ENCODE results near the gene ERN2.

DNA sequence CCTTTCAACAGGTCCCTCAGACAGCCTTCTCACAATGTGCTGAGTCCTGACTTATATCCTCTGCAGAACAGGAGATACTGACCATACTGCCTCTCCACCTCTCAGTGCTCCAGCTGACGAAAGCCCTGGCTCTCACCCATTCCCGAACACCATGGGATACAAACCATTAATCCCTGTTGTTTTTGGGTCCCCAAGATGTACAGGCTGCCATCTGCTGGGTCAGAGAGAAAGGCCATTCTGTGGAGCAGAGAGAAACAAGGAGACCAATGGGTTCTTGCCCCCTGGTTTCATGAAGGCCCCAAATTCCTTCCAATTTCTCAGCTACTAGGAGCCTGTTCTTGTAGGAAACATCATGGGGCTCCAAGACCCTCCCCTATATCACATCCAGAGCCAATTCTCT, 3.0 kb downstream of the ERN2 start:
- TF ChIP-seq, protein P1, sequence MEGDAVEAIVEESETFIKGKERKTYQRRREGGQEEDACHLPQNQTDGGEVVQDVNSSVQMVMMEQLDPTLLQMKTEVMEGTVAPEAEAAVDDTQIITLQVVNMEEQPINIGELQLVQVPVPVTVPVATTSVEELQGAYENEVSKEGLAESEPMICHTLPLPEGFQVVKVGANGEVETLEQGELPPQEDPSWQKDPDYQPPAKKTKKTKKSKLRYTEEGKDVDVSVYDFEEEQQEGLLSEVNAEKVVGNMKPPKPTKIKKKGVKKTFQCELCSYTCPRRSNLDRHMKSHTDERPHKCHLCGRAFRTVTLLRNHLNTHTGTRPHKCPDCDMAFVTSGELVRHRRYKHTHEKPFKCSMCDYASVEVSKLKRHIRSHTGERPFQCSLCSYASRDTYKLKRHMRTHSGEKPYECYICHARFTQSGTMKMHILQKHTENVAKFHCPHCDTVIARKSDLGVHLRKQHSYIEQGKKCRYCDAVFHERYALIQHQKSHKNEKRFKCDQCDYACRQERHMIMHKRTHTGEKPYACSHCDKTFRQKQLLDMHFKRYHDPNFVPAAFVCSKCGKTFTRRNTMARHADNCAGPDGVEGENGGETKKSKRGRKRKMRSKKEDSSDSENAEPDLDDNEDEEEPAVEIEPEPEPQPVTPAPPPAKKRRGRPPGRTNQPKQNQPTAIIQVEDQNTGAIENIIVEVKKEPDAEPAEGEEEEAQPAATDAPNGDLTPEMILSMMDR (IDR thresholded peaks at IDR 0.05; ENCODE audit: low read depth, low read length): no peak
- no peak for TF ChIP-seq EZH2phosphoT487 (IDR thresholded peaks at IDR 0.05; ENCODE audit: low read depth)
